Measurements from ENCODE around the gene SCN4B. TPM values are rescaled to one million over a fixed set of nuclear protein-coding genes. Genes with fewer than 3 reads are reported as not detected.

SCN4B gene, protein sequence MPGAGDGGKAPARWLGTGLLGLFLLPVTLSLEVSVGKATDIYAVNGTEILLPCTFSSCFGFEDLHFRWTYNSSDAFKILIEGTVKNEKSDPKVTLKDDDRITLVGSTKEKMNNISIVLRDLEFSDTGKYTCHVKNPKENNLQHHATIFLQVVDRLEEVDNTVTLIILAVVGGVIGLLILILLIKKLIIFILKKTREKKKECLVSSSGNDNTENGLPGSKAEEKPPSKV
- total RNA-seq, result under 0.01 TPM in 2 replicates

DNA sequence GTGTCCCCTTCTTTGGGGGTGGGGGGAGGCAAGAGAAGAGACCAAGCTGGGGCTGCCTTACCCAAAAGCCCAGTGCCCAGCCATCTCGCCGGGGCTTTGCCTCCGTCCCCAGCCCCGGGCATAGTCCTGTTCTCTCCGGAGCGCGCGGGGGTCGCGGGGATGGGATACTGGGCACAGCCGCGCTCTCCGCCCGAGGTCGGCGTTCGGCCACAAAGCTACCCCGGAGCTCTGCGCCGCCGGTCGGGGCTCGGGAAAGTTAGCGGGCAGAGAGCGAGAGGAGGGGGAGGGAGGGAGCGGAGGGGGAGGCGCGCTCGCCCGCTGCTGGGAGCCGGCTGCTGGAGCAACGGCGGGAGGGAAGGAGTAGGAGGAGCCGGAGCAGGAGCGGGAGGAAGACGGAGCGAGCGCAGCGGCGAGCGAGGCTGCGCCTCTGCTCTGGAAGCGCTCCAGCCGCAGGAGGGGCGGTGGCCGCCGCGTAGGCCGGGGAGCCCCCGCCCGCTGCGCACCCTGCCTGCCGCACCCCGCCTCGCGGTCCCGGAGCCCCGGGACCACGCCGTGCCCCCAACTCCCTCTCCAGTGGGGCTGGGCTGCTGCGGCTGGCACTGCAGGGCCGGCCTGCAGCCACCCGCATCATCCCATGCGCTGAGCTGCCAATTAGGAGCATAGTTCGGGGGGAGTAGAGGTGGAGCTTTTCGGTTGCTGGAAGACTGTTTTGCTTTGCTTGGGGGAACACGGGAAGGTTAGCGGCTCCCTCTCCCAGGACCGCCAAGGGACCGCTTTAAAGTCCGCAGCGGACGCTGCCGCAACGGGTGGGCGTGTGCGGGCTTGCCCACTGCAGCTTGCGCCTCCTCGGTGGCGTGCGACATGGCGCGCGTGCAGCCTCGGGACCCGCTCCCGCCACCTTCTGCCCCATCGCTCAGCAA is at the start of gene SCN4B:
Gene SCN4B, minus strand, starts transcription at position 272 of the 920 bp plus-strand sequence. Its CDS starts 150 bp downstream, at position 122.

DNA sequence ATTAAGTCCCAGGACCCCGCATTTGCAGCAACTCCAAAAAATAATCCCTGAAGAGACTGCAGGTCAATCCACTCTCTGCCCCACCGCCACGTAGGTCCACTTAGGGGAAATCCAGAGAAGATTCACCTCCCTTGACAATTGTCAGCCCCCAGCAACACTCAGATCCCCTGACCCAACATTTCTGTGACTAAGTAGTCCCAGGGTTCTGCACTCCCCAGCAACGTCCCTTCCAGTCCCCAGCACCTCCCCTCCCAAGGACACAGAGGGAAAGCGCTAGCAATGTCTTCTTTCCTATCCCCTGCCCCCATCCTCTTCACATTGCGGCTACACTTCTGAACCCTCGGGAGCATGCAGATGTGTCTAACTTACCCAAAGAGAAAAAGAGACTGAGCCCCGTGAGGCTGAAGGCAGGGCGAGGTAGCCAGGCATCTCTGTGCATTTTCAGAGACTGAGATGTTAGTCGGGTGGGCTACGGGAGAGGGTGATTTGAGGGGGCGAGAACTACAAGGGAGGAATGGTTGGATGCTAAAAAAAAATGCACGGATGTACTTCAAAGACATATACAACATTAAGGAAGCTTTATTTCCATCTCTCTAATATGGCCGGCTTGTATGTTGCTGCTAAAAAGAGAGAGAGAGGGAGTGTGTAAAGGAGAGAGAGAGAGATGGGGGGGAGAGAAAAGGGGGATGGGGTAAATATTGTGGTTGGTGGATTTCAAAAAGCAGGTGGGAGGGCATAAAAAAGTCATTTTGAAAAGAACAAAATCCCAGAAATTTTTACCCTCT is 23.6 kb upstream of the SCN4B start, which contains the start of gene SCN2B:
Gene SCN2B, minus strand, starts transcription at position 647 of the 785 bp plus-strand sequence. Its CDS starts 208 bp downstream, at position 439.

DNA sequence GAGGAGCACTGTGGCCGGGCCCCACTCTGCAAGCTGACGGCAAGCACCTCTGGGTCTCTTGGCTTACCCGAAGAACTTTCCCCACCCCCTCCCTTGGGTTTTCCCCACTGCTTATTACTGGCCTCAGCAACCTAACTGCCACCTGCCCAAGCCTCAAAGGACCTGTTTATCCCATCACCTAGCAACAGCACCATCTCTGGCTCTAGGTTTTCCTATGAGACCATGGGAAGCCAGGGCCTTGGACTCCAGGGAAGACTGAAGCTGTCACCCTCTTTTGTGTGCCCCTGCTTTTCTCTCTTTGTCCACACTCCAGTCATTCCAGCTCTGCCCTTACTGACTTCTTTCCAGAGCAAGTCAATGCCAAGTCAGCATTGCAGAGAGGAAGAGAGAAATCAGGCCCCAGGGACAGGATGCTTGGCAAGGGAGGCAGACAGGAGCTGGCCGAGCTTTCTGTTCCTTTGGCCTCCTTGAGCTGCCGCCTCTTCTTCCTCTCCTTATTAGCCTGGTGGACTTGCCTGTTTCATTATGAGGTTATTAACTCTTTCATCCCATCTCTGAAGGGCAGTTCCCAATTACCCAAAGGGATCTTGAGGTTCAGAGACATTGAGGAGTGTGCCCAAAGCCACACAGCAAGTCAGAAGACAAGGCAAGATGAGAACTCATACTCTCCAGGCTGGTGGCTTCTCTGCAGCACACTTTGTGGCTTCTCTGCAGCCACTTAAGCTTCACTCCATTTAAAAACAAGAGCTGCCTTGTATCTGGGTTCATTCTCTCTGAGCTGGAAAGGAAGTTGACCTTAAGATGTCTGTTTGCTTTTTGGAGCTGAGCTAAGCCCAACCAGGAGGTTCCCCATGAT is 65.5 kb downstream of the SCN4B start, which contains the start of gene SMIM35:
Gene SMIM35, minus strand, starts transcription at position 51 of the 856 bp plus-strand sequence. CDS start 206 bp downstream, outside the sequence.

Other genes starting within 250 kb of the SCN4B start
- not detected in 2 replicates for gene TMPRSS13, start 223.4 kb downstream of the SCN4B start, total RNA-seq
- gene IL10RA, start 166.4 kb downstream of the SCN4B start, total RNA-seq, result 0.10 TPM in 1 of 2 replicates, not detected in the other
- not detected in 2 replicates for gene TMPRSS4, start 75.7 kb downstream of the SCN4B start, total RNA-seq
- gene SMIM35, start 65.9 kb downstream of the SCN4B start, total RNA-seq, result not detected in 2 replicates
- under 0.01 TPM in 1 of 2 replicates, not detected in the other for gene SCN2B, start 23.8 kb upstream of the SCN4B start, total RNA-seq
- 0.65 TPM in 1 of 2 replicates, not detected in the other for gene JAML, start 72.2 kb upstream of the SCN4B start, total RNA-seq
- 10.7 and 15.4 TPM in 2 replicates for gene MPZL3, start 99.5 kb upstream of the SCN4B start, total RNA-seq
- gene MPZL2, start 111.5 kb upstream of the SCN4B start, total RNA-seq, result 25.8 and 42.1 TPM in 2 replicates
- gene CD3E, start 151.9 kb upstream of the SCN4B start, total RNA-seq, result 0.33 TPM in 1 of 2 replicates, not detected in the other
- gene CD3D, start 189.9 kb upstream of the SCN4B start, total RNA-seq, result not detected in 2 replicates
- gene CD3G, start 191.5 kb upstream of the SCN4B start, total RNA-seq, result not detected in 2 replicates
- 55.9 and 60.8 TPM in 2 replicates for gene UBE4A, start 206.8 kb upstream of the SCN4B start, total RNA-seq
- 35.8 and 42.5 TPM in 2 replicates for gene ATP5MG, start 248.8 kb upstream of the SCN4B start, total RNA-seq

Measured in vein endothelial cell (primary cell).